IPS-NIHi7 (cell line): ENCODE data around the gene CHST13.
A peak's percentile ranks its signal among the peaks of the same experiment; 100 is the strongest.

Experiments used
- DNase-seq: peaks from one replicate; pipeline ENCODE4 v3.0.0; 2012; ENCODE audit warnings: mixed read lengths; ENCODE audit errors: extremely low spot score

Gene CHST13

GRCh38 chr3:126523745-126524428 lies at the start of gene CHST13:
Gene CHST13 (plus strand): TSS chr3:126524155. CDS start chr3:126524333, 178 bp downstream.
- peak; percentile 81 for DNase-seq

- DNase-seq = peak; percentile 37
Observed at GRCh38 chr3:126474498-126475412, 49.2 kb upstream of the CHST13 start.

DNA sequence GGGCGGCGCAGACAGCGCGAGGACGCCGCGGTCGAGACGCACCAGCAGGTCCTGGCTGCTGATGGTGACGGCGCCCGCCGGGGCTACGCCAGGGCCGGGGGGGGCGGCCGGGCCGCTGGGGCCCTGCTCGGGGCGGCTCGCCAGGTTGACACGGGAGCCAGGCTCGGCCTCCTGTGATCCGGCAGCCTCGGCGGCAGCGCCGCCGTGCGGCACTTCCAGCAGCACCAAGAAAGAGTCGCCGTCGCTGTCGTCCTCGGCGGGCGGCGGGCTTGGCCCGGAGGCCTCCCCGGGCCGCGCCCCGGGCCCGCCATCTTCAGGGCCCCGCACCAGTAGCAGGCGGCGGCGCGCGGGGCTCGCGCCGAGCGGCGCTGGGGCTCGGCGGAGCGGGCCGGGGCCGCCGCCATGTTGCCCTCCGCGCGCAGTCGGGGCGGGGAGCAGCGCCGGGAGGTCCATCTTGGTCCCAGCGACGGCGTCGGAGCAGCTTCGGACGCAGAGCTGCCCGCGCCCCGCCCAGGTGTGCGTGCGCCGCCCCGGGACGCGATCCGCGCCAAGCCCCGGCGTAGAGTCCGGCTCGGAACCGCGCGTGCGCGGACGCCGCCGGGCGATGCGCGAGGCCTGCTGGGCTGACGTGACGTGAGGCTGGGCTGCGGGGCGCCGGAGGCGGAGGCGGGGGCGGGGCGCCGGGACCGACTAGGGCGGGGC lies 48.4 kb upstream of the CHST13 start, which contains the start of gene ZXDC:
Gene ZXDC, minus strand, starts transcription at position 479 of the 702 bp plus-strand sequence. Its CDS starts 26 bp downstream, at position 453.
- DNase-seq = peak; percentile 100

GRCh38 chr3:126476166-126477060 lies 47.5 kb upstream of the CHST13 start:
- DNase-seq = peak; percentile 37

- DNase-seq = peak; percentile 43
Observed at GRCh38 chr3:126477061-126477380, 46.9 kb upstream of the CHST13 start.

DNA sequence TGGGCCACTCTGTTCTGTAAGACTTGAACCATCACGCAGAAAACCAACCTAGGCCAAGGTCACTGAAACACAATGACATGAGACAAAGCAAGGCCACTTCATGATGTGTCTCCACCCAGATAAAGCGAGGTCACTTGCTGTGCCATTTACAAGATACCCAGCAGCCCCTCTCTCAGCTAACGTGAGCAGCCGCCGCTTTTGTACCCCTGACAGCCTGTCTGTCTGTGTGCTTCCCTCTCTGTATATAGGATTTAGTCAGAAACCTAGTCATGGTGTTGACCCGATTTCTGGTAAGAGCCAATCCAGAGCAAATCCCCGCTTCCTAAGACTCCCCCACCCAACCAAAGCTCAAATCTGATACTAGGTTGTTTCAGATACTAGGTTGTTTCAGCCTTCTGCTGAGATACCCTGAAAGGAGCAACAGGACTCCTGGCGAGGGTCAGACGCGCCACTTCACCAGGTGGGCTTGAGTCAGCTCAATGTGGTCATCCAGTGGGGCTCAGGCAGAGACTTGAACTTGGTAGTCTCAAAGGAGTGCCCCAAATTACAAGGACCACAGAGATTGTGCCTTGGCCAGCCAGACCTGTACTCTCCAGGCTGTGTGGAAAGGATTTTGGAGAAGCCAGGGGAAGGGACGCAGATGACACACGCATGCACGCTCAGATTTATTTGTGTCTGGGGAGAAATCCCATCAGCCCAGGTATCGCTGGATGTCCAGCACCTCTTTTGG lies 45.2 kb upstream of the CHST13 start:
- DNase-seq = no peak

DNA sequence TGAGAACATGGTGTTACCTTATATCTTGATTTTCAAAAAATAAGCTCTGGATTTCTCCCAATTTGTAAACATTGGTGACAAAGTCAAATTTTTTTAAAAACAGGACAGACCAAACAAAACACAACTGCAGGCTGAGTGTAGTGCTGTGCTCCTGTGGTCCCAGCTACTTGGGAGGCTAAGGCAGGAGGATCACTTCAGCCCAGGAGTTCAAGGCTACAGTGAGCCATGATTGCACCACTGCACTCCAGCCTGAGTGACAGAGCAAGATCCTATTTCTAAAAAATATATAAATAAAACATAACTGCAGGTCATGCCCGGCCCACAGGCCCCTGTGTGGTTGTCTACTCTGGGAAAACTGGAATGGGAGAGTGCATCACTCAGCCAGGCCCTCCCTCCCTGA lies 44.3 kb upstream of the CHST13 start:
- no peak for DNase-seq

DNA sequence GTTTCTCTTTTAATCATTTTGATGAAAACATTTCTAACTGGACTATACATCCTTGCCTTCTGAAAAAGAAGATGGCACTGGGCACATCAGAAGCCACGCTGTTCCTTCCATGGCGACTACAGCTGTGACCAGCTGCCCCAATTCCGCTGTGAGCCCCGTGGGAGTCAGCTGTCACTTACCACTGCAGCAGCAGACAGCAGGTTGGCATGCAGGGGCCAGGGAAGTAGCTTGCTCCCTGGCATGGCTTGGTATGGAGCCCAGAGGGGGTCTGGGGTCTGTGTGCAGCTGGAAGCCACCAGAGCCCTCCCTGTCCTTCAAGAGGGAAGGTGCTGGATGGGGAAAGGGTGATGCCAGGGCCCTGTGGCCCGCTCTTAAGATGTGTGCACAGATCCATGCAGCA lies 43.7 kb upstream of the CHST13 start:
- DNase-seq = no peak

- no peak for DNase-seq
Observed at GRCh38 chr3:126480861-126481260, 43.1 kb upstream of the CHST13 start.

DNA sequence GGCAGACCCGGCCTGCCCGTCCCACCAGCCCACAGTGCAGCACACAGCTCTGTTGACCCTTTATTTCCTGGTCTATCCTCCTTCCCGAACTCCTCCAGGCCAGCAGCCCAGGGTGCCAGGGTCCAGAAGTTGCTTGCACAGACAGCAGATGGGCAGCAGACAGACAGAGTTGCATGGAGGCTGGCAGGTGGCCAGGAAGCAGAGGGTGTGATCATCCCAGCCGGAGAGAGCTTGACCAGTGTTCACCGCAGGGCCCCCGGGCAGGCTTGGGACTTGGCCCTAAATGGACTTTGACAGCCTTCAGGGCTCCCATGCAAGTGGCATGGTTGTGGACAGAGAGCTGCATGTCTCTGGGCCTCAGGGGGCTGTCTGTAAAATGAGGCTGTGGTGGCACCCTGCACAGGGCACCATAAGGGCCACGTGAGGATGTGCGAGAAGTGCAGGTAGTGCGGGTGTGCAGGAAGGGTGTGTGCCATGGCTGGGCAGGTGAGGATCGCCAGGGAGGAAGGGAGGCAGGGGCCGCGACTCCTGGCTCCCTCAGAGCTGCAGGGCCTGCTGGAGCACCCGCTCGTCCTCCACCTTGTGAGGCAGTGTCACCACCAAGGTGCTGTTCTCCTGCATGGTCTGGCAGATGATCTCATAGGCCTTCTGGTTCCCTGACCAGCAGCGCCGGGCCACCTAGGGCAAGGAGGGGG lies 42.0 kb upstream of the CHST13 start:
- no peak for DNase-seq

DNA sequence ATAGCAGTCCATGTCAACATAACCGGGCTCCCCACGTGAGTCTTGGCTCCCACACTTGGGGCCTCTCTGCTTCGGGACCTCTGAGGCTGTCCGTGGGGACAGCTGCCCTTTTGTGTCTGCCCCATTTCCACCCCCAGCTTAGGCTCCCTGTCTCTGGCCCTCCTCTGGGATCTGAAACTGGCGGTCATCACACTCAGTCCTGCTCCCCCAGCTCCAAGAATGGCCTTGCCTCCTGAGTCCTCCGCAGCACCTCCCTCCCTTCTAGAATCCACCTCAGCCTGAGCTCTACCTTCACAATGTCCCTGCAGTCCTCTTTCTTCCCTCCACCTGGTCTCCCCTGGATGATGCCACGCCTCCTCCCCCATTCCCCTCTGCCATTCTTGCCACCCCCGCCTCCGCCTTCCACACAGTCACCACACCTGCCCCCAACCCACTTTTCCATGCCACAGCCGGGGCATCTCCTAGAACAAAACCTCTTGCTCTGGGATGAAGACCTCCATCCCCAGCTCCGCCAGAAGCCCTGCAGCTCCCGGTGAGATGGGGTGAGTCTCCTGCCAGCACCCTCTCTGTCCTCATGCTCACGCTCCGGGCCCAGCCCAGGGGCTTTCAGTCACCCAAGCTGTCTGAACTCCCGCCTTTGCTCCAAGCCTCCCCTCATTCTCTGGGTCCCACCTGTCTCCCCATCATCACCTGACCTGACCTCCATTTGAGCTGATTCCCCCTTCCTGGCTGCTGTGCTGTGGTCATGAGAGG lies 41.3 kb upstream of the CHST13 start:
- no peak for DNase-seq

DNA sequence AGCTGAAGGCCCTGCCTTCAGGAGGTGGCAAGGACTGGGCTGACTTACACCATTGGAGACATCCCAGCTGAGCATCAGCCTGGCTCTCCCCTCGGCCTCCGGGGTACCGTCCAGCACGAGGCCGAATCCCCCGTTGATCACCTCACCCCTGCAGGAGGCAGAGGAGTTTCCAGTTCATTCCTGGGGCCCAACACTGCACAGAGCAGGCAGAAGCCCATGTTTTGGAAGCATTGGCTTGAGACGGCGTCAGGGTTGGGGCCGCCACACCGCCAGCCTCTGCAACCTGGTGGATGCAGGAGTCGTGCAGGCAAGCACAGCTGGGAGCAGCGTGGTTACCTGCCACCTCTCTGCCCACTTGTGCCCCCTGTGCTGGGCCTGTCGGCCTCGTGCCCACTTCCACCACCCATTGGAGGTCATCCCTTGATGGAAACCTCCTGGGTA lies 40.6 kb upstream of the CHST13 start:
- DNase-seq = no peak

DNA sequence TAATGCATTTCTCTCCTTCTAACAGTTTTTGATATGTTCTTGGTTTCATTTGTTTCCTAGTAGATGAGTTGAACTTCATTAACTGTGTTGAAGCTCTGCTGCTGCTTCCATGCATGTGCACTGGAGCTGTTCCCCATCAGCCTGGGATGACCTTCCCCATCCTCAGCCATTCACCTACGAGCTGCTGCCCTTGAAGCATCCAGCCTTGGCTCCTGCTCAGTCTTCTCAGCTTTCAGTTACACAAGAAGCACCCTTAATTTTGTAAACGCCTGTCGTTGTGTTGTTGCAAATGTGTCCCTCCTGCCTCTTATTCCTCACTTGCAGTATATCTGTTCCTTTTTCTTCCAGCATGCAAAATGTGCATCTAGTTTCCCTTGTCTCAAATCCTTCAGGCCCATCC lies 39.8 kb upstream of the CHST13 start:
- DNase-seq = no peak

DNA sequence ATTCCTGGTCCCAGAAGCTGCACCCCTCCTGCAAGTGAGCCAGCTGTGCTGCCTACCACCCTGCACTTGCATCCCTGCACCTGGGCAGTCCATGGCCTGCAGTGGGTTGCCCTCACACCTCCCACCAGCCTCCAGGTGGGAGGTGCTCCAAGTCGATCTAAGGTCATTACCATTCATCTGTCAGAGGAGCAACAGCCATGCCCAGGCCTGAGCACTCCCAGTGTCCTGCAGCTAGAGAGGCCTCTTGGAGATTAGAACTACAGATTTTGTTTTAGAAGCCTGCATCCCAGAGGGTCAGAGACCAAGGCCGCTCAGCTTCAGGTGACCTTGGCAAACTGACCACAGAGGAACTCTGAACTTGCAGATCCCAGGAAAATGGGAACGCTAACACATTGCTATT lies 39.3 kb upstream of the CHST13 start:
- no peak for DNase-seq

- DNase-seq = peak; percentile 44
Observed at GRCh38 chr3:126485176-126485897, 38.6 kb upstream of the CHST13 start.

- no peak for DNase-seq
Observed at GRCh38 chr3:126485956-126486355, 38.0 kb upstream of the CHST13 start.

- no peak for DNase-seq
Observed at GRCh38 chr3:126486360-126486847, 37.6 kb upstream of the CHST13 start.

GRCh38 chr3:126487151-126487771 lies 36.7 kb upstream of the CHST13 start:
- DNase-seq = peak; percentile 69
